Smooth muscle cell (in vitro differentiated cells): ENCODE results near the gene SLC9A9. TPM values are rescaled to one million over a fixed set of nuclear protein-coding genes. Genes with fewer than 3 reads are reported as not detected.

Source experiments
- DNase-seq: peaks from one replicate; lab custom pipeline; 2025; ENCODE audit not compliant: unreplicated experiment; lab: John Stamatoyannopoulos, UW
- H2AFZ ChIP-seq: fragments of 200-600 bp; sonication (generic); 2 replicates; pipeline ENCODE4 v1.6.0; 2016; ENCODE audit warnings: antibody characterized with exemption, low read depth, mild to moderate bottlenecking
- H3F3A ChIP-seq: fragments of 200-600 bp; sonication (generic); 2 replicates; pipeline ENCODE4 v1.6.0; 2017; ENCODE audit warnings: antibody characterized with exemption, low read depth
- H3K27ac ChIP-seq: fragments of 200-600 bp; sonication (generic); 2 replicates; pipeline ENCODE4 v1.5.1; 2016; ENCODE audit warnings: low read depth, mild to moderate bottlenecking
- H3K27me3 ChIP-seq: fragments of 200-600 bp; sonication (generic); 2 replicates; pipeline ENCODE4 v1.6.1; 2016; ENCODE audit warnings: low read depth, mild to moderate bottlenecking
- H3K36me3 ChIP-seq: fragments of 200-600 bp; sonication (generic); 2 replicates; pipeline ENCODE4 v1.5.1; 2016; ENCODE audit warnings: low read depth
- H3K4me1 ChIP-seq: fragments of 200-600 bp; sonication (generic); 2 replicates; pipeline ENCODE4 v1.5.1; 2016; ENCODE audit warnings: low read depth
- H3K4me2 ChIP-seq: fragments of 200-600 bp; sonication (generic); 2 replicates; pipeline ENCODE4 v1.6.0; 2016; ENCODE audit warnings: mild to moderate bottlenecking
- H3K4me3 ChIP-seq: fragments of 200-600 bp; sonication (generic); 2 replicates; pipeline ENCODE4 v1.5.1; 2016; ENCODE audit warnings: mild to moderate bottlenecking
- H3K79me2 ChIP-seq: fragments of 200-600 bp; sonication (generic); 2 replicates; pipeline ENCODE4 v1.6.0; 2016; ENCODE audit warnings: low read depth, mild to moderate bottlenecking
- H3K9ac ChIP-seq: fragments of 200-600 bp; sonication (generic); 2 replicates; pipeline ENCODE4 v1.6.0; 2016; ENCODE audit warnings: low read depth
- H3K9me3 ChIP-seq: fragments of 200-600 bp; sonication (generic); replicated peaks from 2 replicates; pipeline ENCODE4 v1.5.1; 2016; ENCODE audit warnings: low read depth
- H4K20me1 ChIP-seq: fragments of 200-600 bp; sonication (generic); 2 replicates; pipeline ENCODE4 v1.6.0; 2016; ENCODE audit warnings: low read depth
- CTCF ChIP-seq: fragments of 200-600 bp; sonication (generic); IDR thresholded peaks from 2 replicates; pipeline ENCODE4 v1.5.1; 2017; ENCODE audit warnings: borderline replicate concordance, mild to moderate bottlenecking, antibody characterized with exemption; ENCODE audit not compliant: insufficient read depth, poor library complexity, severe bottlenecking
- WGBS: methylation state at CpG from one replicate; pipeline ENCODE4 v1.1.7; 2016; ENCODE audit warnings: low lambda C conversion rate; 5-methylcytosine and 5-hydroxymethylcytosine counted together
- polyA plus RNA-seq: library from polyadenylated mRNA; unstranded; fragments of >200 nt; fragmentation: Nextera tagmentation; extraction: Ambion mirVana; gene quantifications from 2 replicates; pipeline ENCODE4 v1.2.1, GENCODE V29; 2016
- total RNA-seq: library from RNA; depleted of rRNA; stranded (reverse); fragments of >200 nt; gene quantifications from 2 replicates; pipeline ENCODE4 v1.2.3, GENCODE V29; 2014

The SLC9A9 gene
- total and polyA plus RNA-seq, 2 experiments from 2014 or later = 4.0 to 8.9 TPM

GRCh38 chr3:143276592-143276991 lies 571.7 kb downstream of the SLC9A9 start:
- Histone ChIP-seq H3K27me3 (no peaks in the 10 kb centered on the region), H4K20me1 (no peaks in the 10 kb centered on the region), H3F3A (no peaks in the 10 kb centered on the region), H3K9me3 (no peaks in the 10 kb centered on the region), H3K4me3 (no peak overlapping the region), H3K4me1 (no peaks in the 10 kb centered on the region), H3K4me2 (peak overlapping the region; percentile 17), H3K27ac (no peak overlapping the region), H3K79me2 (no peaks in the 10 kb centered on the region), H3K9ac (no peak overlapping the region), H2AFZ (no peak overlapping the region), H3K36me3 (no peaks in the 10 kb centered on the region)
- DNase-seq = no peak
- no peak for TF ChIP-seq CTCF

GRCh38 chr3:143273975-143274690 lies 574.1 kb downstream of the SLC9A9 start:
- H3K79me2 ChIP-seq = no peaks in the 10 kb centered on the region
- no peak overlapping the region for H3K4me3 ChIP-seq
- no peaks in the 10 kb centered on the region for H3K4me1 ChIP-seq
- no peak overlapping the region for H3K4me2 ChIP-seq
- no peaks in the 10 kb centered on the region for H3F3A ChIP-seq
- 57% methylated on average over 1 of the region's 1 CpG for WGBS
- no peak for TF ChIP-seq CTCF
- H3K9ac ChIP-seq = no peak overlapping the region
- H3K27me3 ChIP-seq = no peaks in the 10 kb centered on the region
- H3K36me3 ChIP-seq = no peaks in the 10 kb centered on the region
- no peak overlapping the region for H2AFZ ChIP-seq
- H4K20me1 ChIP-seq = no peaks in the 10 kb centered on the region
- DNase-seq = no peak
- no peaks in the 10 kb centered on the region for H3K9me3 ChIP-seq
- H3K27ac ChIP-seq = no peak overlapping the region

GRCh38 chr3:143271136-143271535 lies 577.1 kb downstream of the SLC9A9 start:
- Histone ChIP-seq H3K4me2 (no peak overlapping the region), H4K20me1 (no peaks in the 10 kb centered on the region), H3K79me2 (no peaks in the 10 kb centered on the region), H3K27me3 (no peaks in the 10 kb centered on the region), H3K9me3 (no peaks in the 10 kb centered on the region), H3K4me3 (no peak overlapping the region), H3K9ac (no peak overlapping the region), H2AFZ (no peak overlapping the region), H3K4me1 (no peaks in the 10 kb centered on the region), H3K36me3 (no peaks in the 10 kb centered on the region), H3F3A (no peaks in the 10 kb centered on the region), H3K27ac (no peak overlapping the region)
- no peak for DNase-seq
- no peak for TF ChIP-seq CTCF
- 97% methylated on average over 2 of the region's 2 CpGs for WGBS

GRCh38 chr3:143269741-143270140 lies 578.5 kb downstream of the SLC9A9 start:
- H3K9ac ChIP-seq = no peak overlapping the region

More at GRCh38 chr3:143269741-143270140, 578.5 kb downstream of the SLC9A9 start:
- 97% methylated on average over 3 of the region's 3 CpGs for WGBS
- no peak for TF ChIP-seq CTCF
- H3K4me3 ChIP-seq = no peak overlapping the region
- no peak overlapping the region for H3K27ac ChIP-seq
- H4K20me1 ChIP-seq = no peaks in the 10 kb centered on the region
- H3K4me1 ChIP-seq = no peaks in the 10 kb centered on the region
- H3K79me2 ChIP-seq = no peaks in the 10 kb centered on the region
- H3K27me3 ChIP-seq = no peaks in the 10 kb centered on the region
- no peak overlapping the region for H3K4me2 ChIP-seq
- no peaks in the 10 kb centered on the region for H3K9me3 ChIP-seq
- H3F3A ChIP-seq = no peaks in the 10 kb centered on the region
- H2AFZ ChIP-seq = no peak overlapping the region
- DNase-seq = no peak
- H3K36me3 ChIP-seq = no peaks in the 10 kb centered on the region
